Measurements from ENCODE around the gene LYRM4. TPM values are rescaled to one million over a fixed set of nuclear protein-coding genes. Genes with fewer than 3 reads are reported as not detected.

The LYRM4 gene
- total and polyA plus RNA-seq, 12 donors, result 18.3 to 33.0 (median 24.5) TPM

- intact Hi-C loops (cut with DNase I), result loop anchor here in 2 of 10 donors (10.0 kb wide), 2 partner anchors 62 to 152 kb away; no protein-coding TSS in a partner anchor
- H3K9me3 ChIP-seq, result no peaks in the 10 kb centered on the region
- no peaks in the 10 kb centered on the region for H3K27me3 ChIP-seq
- DNase-seq (no peak), ATAC-seq (peak in 1 of 8 donors; percentile 35)
- H3K27ac ChIP-seq, result peak overlapping the region in 9 of 10 donors; percentile 1 to 92 (median 80)
- no peak for TF ChIP-seq CTCF (IDR thresholded peaks at IDR 0.05)
- 61 to 67% methylated on average over 6 of the region's 6 CpGs for WGBS, 2 donors
- no peaks in the 10 kb centered on the region for H3K36me3 ChIP-seq
- no peak overlapping the region for H3K4me3 ChIP-seq
- H3K4me1 ChIP-seq, result peaks cover 19 to 75% (median 59%) of the 10 kb centered on the region in 9 donors
Measured at GRCh38 chr6:5206920-5207561, 53.7 kb downstream of the LYRM4 start.

GRCh38 chr6:5205877-5206850, 54.6 kb downstream of the LYRM4 start:
- no peak for TF ChIP-seq CTCF (IDR thresholded peaks at IDR 0.05)
- Histone ChIP-seq H3K4me3 (no peak overlapping the region), H3K4me1 (peaks cover 19 to 75% (median 57%) of the 10 kb centered on the region in 9 donors), H3K27ac (peak overlapping the region; percentile 47 to 92 (median 82)), H3K36me3 (no peaks in the 10 kb centered on the region), H3K27me3 (no peaks in the 10 kb centered on the region), H3K9me3 (no peaks in the 10 kb centered on the region)
- peak; percentile 67 to 80 for DNase-seq
- ATAC-seq, result peak; percentile 86 to 92 (median 90)
- intact Hi-C loops (cut with DNase I), result loop anchor here in 2 of 10 donors (10.0 kb wide), 2 partner anchors 61 to 151 kb away; no protein-coding TSS in a partner anchor
- 20 to 24% methylated on average over 7 of the region's 7 CpGs for WGBS, 2 donors

- no peak overlapping the region for H3K4me3 ChIP-seq
- TF ChIP-seq CTCF (IDR thresholded peaks at IDR 0.05), result no peak
- peak in 7 of 8 donors; percentile 4 to 57 (median 28) for ATAC-seq
- H3K27ac ChIP-seq, result peak overlapping the region; percentile 47 to 92 (median 82)
- intact Hi-C loops (cut with DNase I), result loop anchor here in 2 of 10 donors (10.0 kb wide), 2 partner anchors 60 to 150 kb away; no protein-coding TSS in a partner anchor
- no peak for DNase-seq
- 23 to 25% methylated on average over 6 of the region's 6 CpGs for WGBS, 2 donors
- H3K27me3 ChIP-seq, result no peaks in the 10 kb centered on the region
- peaks cover 23 to 85% (median 66%) of the 10 kb centered on the region in 9 donors for H3K4me1 ChIP-seq
- H3K9me3 ChIP-seq, result no peaks in the 10 kb centered on the region
- no peaks in the 10 kb centered on the region for H3K36me3 ChIP-seq
Measured at GRCh38 chr6:5205035-5205507, 55.7 kb downstream of the LYRM4 start.

- no peaks in the 10 kb centered on the region for H3K36me3 ChIP-seq
- DNase-seq, result no peak
- peak overlapping the region in 9 of 10 donors; percentile 51 to 92 (median 83) for H3K27ac ChIP-seq
- no peaks in the 10 kb centered on the region for H3K27me3 ChIP-seq
- intact Hi-C loops (cut with DNase I), result loop anchor here in 3 of 10 donors (5.0 to 10.0 kb wide), 3 partner anchors 60 to 150 kb away; no protein-coding TSS in a partner anchor
- no peak overlapping the region for H3K4me3 ChIP-seq
- no peak for ATAC-seq
- peaks cover 23 to 92% (median 70%) of the 10 kb centered on the region in 9 donors for H3K4me1 ChIP-seq
- TF ChIP-seq CTCF (IDR thresholded peaks at IDR 0.05), result no peak
- H3K9me3 ChIP-seq, result no peaks in the 10 kb centered on the region
- 75 to 83% methylated on average over 4 of the region's 4 CpGs for WGBS, 2 donors
Measured at GRCh38 chr6:5204376-5204775, 56.4 kb downstream of the LYRM4 start.

All from heart right ventricle (tissue), 16 donors.